Fibroblast of skin of right biceps (primary cell): Measurements from ENCODE around the gene ELF5.

Source experiments
- DNase-seq: peaks from one replicate; pipeline ENCODE4 v3.0.0-alpha.2; 2013

The ELF5 gene

GRCh38 chr11:34490304-34490703 is 23.3 kb downstream of the ELF5 start:
- DNase-seq = no peak

GRCh38 chr11:34488855-34489557 is 24.6 kb downstream of the ELF5 start:
- no peak for DNase-seq

GRCh38 chr11:34487430-34487829 is 26.2 kb downstream of the ELF5 start:
- DNase-seq = no peak

GRCh38 chr11:34483106-34483874 is 30.3 kb downstream of the ELF5 start:
- DNase-seq = no peak

- no peak for DNase-seq
Observed at GRCh38 chr11:34481307-34481706, 32.3 kb downstream of the ELF5 start.

GRCh38 chr11:34480314-34480713 is 33.3 kb downstream of the ELF5 start:
- peak; percentile 2 for DNase-seq

GRCh38 chr11:34478845-34479663 is 34.5 kb downstream of the ELF5 start:
- no peak for DNase-seq

GRCh38 chr11:34476849-34477248 is 36.7 kb downstream of the ELF5 start:
- no peak for DNase-seq

GRCh38 chr11:34475656-34476055 is 37.9 kb downstream of the ELF5 start:
- no peak for DNase-seq

- no peak for DNase-seq
Observed at GRCh38 chr11:34473603-34474169, 39.9 kb downstream of the ELF5 start.

GRCh38 chr11:34468209-34468841 is 45.3 kb downstream of the ELF5 start:
- DNase-seq = peak; percentile 10

- DNase-seq = no peak
Observed at GRCh38 chr11:34466802-34467488, 46.6 kb downstream of the ELF5 start.

GRCh38 chr11:34464591-34465051 is 49.0 kb downstream of the ELF5 start:
- no peak for DNase-seq

GRCh38 chr11:34461215-34461614 is 52.4 kb downstream of the ELF5 start:
- no peak for DNase-seq

GRCh38 chr11:34460278-34460677 is 53.3 kb downstream of the ELF5 start:
- no peak for DNase-seq

GRCh38 chr11:34459507-34460162 is 54.0 kb downstream of the ELF5 start:
- DNase-seq = no peak

GRCh38 chr11:34458525-34458924 is 55.1 kb downstream of the ELF5 start:
- no peak for DNase-seq

- DNase-seq = no peak
Observed at GRCh38 chr11:34457607-34458006, 56.0 kb downstream of the ELF5 start.

- DNase-seq = no peak
Observed at GRCh38 chr11:34454308-34455032, 59.1 kb downstream of the ELF5 start.

- DNase-seq = no peak
Observed at GRCh38 chr11:34451053-34451452, 62.5 kb downstream of the ELF5 start.

GRCh38 chr11:34449013-34449412 is 64.6 kb downstream of the ELF5 start:
- no peak for DNase-seq
